ENCODE measurements around the gene GRIK5. TPM values are rescaled to one million over a fixed set of nuclear protein-coding genes. Genes with fewer than 3 reads are reported as not detected.

GRIK5 gene
- total RNA-seq, 1 experiment from 2014 or later = 0.96 TPM

- H3F3A ChIP-seq (ENCODE audit: insufficient read depth, low read depth) = peaks cover 29% of the 10 kb centered on the region
- no TSS peak for BruUV-seq (replicated peaks)
- POLR2A ChIA-PET (ENCODE audit: unreplicated experiment) = no interaction called here
- H3K4me3 ChIP-seq = no peak overlapping the region
- TF ChIP-seq EZH2 (IDR thresholded peaks at IDR 0.05; ENCODE audit: low read depth) (no peak), CTCF (conservative IDR thresholded peaks at IDR 0.05) (no peak)
- H3K4me1 ChIP-seq (replicated peaks; ENCODE audit: insufficient read depth) = peaks cover 27% of the 10 kb centered on the region
- no peaks in the 10 kb centered on the region for H3K9me3 ChIP-seq (ENCODE audit: insufficient read depth, low read depth)
- CTCF ChIA-PET = interaction anchor here (0.6 kb wide), 2 partner anchors 73 to 1442 kb away, joined by 5 to 6 read pairs; no protein-coding TSS in a partner anchor
- no peaks in the 10 kb centered on the region for H3K27me3 ChIP-seq (ENCODE audit: insufficient read depth, low read depth)
- intact Hi-C loops (cut with micrococcal nuclease; ENCODE audit: unreplicated experiment) = no loop called here
- DNase-seq = no peak
- no peaks in the 10 kb centered on the region for H3K36me3 ChIP-seq (ENCODE audit: low read depth)
- H3K9me2 ChIP-seq (ENCODE audit: insufficient read depth) = no peaks in the 10 kb centered on the region
- H3K4me2 ChIP-seq = no peak overlapping the region
- no peak overlapping the region for H2AFZ ChIP-seq
- no peaks in the 10 kb centered on the region for H3K79me2 ChIP-seq (ENCODE audit: low read depth)
- no peak overlapping the region for H3K27ac ChIP-seq
- H4K20me1 ChIP-seq (ENCODE audit: insufficient read depth) = no peaks in the 10 kb centered on the region
Observed at GRCh38 chr19:42115705-42116104, 45.7 kb upstream of the GRIK5 start.

DNA sequence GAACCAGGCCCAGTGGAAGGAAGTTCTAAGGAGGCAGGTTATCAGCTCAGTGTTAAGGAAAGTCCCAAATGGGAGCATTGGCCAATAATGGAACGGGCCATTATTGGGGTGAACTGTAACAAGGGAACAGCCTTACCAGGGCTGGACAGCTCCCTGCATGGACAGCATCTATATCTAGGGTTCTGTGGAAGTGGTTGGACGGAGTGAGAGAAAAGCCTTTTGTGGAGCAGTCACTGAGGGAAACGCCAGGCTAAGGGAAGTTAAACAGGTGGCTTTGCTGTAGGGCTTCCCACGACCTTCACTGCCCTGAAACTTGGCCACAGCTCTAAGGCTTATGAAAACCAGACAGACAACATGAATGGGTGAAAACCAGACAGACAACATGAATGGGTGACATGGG, 45.2 kb upstream of the GRIK5 start:
- ChIA-PET CTCF (interaction anchor here (0.6 kb wide), 1 partner anchor 143 kb away, joined by 4 read pairs; no protein-coding TSS in a partner anchor), POLR2A (ENCODE audit: unreplicated experiment) (no interaction called here)
- Histone ChIP-seq H3K36me3 (ENCODE audit: low read depth) (no peaks in the 10 kb centered on the region), H3K9me3 (ENCODE audit: insufficient read depth, low read depth) (no peaks in the 10 kb centered on the region), H3K27ac (no peak overlapping the region), H3K4me1 (replicated peaks; ENCODE audit: insufficient read depth) (peaks cover 27% of the 10 kb centered on the region), H3K27me3 (ENCODE audit: insufficient read depth, low read depth) (no peaks in the 10 kb centered on the region), H3K79me2 (ENCODE audit: low read depth) (no peaks in the 10 kb centered on the region), H3K4me2 (no peak overlapping the region), H3F3A (ENCODE audit: insufficient read depth, low read depth) (peaks cover 26% of the 10 kb centered on the region), H3K9me2 (ENCODE audit: insufficient read depth) (no peaks in the 10 kb centered on the region), H3K4me3 (no peak overlapping the region), H2AFZ (no peak overlapping the region), H4K20me1 (ENCODE audit: insufficient read depth) (no peaks in the 10 kb centered on the region)
- BruUV-seq (replicated peaks) = no TSS peak
- intact Hi-C loops (cut with micrococcal nuclease; ENCODE audit: unreplicated experiment) = no loop called here
- no peak for DNase-seq
- TF ChIP-seq EZH2 (IDR thresholded peaks at IDR 0.05; ENCODE audit: low read depth) (no peak), CTCF (conservative IDR thresholded peaks at IDR 0.05) (no peak)

DNA sequence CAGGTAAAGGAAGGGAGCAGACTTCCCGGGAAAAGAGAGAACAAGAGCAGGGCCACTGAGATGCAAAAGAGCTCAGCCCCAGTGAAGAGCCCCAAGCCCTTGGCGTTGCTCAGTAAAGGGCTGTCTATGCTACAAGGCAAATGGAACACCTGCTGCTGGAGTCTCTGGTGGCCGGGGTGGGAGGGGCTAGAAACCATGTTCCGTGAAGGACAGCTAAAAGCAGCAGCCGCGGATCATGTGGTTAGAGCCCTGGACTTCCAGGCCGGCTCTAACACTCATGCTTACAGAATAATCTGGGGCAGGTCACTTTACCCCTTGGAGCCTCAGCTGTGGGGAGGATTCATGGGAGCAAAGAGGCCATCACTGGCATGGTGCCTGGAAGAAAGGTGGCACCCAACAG, 44.4 kb upstream of the GRIK5 start:
- peak overlapping the region; percentile 72 for H3K27ac ChIP-seq
- H2AFZ ChIP-seq = no peak overlapping the region
- TF ChIP-seq EZH2 (IDR thresholded peaks at IDR 0.05; ENCODE audit: low read depth) (no peak), CTCF (conservative IDR thresholded peaks at IDR 0.05) (no peak)
- H3F3A ChIP-seq (ENCODE audit: insufficient read depth, low read depth) = peaks cover 26% of the 10 kb centered on the region
- CTCF ChIA-PET = interaction anchor here (0.6 to 1.0 kb wide), 2 partner anchors 166 to 336 kb away, joined by 3 to 4 read pairs; no protein-coding TSS in a partner anchor
- H3K9me2 ChIP-seq (ENCODE audit: insufficient read depth) = no peaks in the 10 kb centered on the region
- peaks cover 27% of the 10 kb centered on the region for H3K4me1 ChIP-seq (replicated peaks; ENCODE audit: insufficient read depth)
- no peak for DNase-seq
- no peaks in the 10 kb centered on the region for H3K36me3 ChIP-seq (ENCODE audit: low read depth)
- H3K79me2 ChIP-seq (ENCODE audit: low read depth) = no peaks in the 10 kb centered on the region
- no TSS peak for BruUV-seq (replicated peaks)
- H4K20me1 ChIP-seq (ENCODE audit: insufficient read depth) = no peaks in the 10 kb centered on the region
- no peaks in the 10 kb centered on the region for H3K27me3 ChIP-seq (ENCODE audit: insufficient read depth, low read depth)
- POLR2A ChIA-PET (ENCODE audit: unreplicated experiment) = no interaction called here
- H3K9me3 ChIP-seq (ENCODE audit: insufficient read depth, low read depth) = no peaks in the 10 kb centered on the region
- H3K4me3 ChIP-seq = no peak overlapping the region
- intact Hi-C loops (cut with micrococcal nuclease; ENCODE audit: unreplicated experiment) = loop anchor here (5.0 kb wide), 1 partner anchor 128 kb away; the partner anchor contains the start of gene GSK3A
- H3K4me2 ChIP-seq = peak overlapping the region; percentile 56

All from PC-9 (cell line).